NCI-H187 treated with DMSO at 0.1 percent for 48 hours (cell line): ENCODE data around the gene TRIP11.

Experiments used
- DNase-seq: peaks from one replicate; lab custom pipeline; 2025; lab: John Stamatoyannopoulos, UW

The TRIP11 gene

GRCh38 chr14:91918186-91918883 is 121.5 kb downstream of the TRIP11 start:
- DNase-seq, result no peak
